ENCODE results near the gene DTD1.

DTD1 gene

DNA sequence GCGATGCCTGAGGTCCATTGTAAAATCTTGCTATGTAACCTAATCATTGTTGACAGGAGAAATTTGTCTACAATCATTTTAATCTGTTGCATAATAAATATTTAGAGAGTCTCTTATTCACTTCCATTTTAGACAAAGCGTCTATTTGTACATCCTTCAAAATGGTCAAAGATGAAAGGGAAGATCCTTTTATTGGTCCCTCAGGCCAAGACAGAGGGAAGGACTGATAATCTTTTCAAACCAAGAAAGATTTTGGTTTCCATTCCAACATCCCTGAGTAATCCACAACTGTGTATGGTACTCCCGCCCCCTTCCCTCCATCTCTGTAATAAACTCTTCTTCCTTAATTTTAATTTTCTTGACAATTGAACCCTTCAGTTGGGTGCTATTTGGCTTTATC is 114.1 kb downstream of the DTD1 start:
- DNase-seq (ENCODE audit: low read depth in 1 of 2, low spot score in 1 of 2), result no peak

DNA sequence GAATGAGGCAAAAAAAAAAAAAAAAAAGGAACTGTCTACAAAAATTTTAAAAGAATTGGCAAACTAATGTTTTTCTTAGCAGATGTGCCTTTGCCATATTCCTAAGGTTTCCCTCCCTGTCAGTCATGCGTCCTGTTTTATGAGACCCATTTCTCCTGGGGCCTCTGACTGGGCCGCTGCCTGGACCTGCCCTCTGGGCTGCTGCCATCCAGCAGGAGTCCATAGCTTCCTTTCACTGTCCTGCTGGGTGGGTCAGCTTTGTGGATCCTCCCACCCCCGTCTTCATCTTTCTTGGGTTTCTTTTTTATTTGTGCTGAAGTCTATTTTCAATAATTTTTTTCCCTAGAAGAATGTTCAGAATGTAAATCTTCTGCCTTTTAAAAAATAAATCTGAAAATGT is 114.9 kb downstream of the DTD1 start:
- no peak for DNase-seq (ENCODE audit: low read depth in 1 of 2, low spot score in 1 of 2)

DNA sequence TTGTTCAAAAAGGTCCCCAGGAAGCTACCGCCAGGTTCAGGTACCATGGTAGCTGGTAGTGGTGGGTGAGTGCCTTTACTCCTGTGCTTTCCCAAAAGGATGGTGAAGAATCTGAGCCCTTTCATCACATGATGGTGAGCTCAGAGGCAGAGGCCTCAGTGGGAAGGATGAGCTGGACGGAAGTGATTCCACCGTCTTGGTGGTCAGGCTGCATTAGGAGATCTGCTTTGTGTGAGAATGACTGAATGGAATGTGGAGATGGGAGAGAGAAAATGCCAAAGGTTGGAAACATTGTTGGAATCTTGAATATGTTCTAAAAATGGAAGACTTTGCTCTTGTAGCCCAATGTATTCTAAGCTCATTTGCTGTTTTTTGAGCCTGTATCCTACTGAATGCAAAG is 117.6 kb downstream of the DTD1 start:
- DNase-seq (ENCODE audit: low read depth in 1 of 2, low spot score in 1 of 2), result no peak

DNA sequence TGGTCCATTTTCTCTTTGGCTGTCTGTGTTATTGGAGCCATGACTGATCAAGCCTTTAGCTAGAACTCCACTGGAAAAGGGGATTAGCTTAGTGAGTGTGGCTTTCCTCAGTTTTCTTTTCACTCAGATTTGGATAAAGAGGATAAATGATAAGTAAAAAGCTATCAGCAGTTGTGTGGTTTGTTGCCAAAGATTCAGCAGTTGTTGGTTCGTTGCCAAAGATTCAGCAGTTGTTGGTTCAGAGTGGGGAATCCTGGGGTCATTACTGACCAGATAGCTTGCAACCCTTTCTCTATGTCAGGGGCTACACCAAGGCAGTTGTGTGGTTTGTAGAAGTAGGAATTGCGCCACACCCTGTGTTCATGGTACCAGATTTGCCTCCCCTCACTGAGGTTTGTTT is 118.1 kb downstream of the DTD1 start:
- no peak for DNase-seq (ENCODE audit: low read depth in 1 of 2, low spot score in 1 of 2)

DNA sequence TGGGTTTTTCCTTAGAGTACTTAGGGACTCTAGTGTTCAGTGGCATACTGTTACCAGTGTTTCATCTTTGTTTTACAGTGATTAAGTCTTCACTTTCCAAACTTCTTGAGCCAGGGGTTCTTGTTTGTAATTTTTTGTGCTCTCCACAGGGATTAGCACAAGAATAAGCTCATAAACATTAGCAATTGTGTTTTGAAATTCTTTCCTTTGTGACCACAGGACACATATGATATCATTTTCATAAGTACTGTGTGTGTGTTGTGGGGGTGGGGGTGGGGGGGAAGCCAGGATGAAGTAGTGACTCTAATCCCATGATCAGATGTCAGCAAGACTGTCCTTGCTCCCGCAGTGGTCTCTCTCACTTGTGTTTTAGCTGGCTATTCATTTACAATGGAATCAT is 124.3 kb downstream of the DTD1 start:
- DNase-seq (ENCODE audit: low read depth in 1 of 2, low spot score in 1 of 2), result no peak

DNA sequence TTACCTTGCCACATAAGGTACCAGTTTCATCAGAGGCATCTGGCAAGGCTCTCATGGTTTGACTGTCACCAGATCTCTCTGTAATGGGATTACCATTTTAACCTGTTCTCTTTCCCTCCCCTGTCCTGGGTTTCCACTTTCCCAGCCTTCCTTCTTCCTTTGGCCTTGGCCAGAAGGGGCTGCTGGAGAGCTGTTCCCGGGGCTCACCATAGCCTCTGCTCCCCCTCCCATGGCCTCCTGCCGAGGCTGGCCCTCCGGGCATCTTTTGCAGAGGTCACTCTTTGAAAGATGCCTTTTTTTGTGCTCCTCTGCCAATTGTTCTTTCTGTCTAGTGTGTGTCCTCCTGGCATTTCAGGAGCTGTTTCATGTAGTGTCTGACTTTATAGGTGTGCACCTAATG is 125.0 kb downstream of the DTD1 start:
- DNase-seq (ENCODE audit: low read depth in 1 of 2, low spot score in 1 of 2), result no peak

DNA sequence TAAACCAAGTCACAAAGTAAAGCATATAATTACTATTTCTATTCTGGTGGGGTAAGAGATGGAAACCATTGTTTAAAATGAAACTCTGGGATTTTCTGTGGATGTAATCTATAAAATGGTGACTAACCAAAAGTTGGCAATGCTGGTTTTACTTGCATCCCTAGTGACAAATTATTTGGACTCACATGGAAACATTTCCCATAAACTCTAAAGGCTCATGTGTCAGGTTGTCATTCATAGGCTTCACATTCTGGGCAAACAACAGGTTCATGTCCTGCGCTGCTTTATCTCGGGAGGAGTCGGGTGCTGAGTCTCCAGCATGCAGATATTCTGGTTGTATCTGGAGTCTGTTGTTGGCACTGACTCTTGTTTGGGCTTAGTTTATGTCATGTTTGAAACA is 127.7 kb downstream of the DTD1 start:
- no peak for DNase-seq (ENCODE audit: low read depth in 1 of 2, low spot score in 1 of 2)

DNA sequence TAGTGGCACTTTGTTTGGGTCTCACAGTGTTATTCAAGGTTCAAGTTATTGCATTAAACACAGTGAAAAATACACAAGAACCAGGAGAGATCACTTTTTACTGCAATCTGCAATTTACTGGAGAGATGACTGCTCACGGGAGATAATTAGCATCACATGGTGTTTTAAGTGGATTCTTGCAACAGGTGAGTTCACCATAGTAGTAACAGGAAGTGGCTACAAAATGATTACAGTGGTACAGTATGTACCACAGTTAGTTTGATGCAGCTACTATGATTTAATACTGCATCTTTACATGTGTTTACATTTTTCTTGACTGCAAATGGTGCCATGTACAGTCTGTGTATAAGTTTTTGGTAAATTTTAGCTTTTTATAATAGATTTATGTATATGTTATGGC is 129.2 kb downstream of the DTD1 start:
- no peak for DNase-seq (ENCODE audit: low read depth in 1 of 2, low spot score in 1 of 2)

DNA sequence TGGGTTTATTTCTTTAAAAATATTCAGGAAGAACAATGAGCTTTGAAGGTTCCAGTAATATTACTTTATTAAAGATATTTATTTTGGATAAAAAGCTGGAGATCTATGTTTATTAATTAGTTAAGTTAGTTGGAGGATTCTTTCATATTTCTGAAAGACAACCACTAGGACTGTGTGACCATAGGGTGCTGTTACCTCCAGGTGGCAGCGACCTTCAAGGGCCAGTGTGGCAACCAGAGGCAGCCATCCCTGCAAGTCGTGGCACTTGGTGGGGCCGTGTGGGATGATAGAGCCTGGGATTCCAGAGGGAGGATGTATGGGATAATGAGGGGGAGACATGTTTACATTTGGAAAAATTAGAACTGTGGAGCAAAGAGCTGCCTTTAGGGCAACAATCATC is 130.3 kb downstream of the DTD1 start:
- no peak for DNase-seq (ENCODE audit: low read depth in 1 of 2, low spot score in 1 of 2)

DNA sequence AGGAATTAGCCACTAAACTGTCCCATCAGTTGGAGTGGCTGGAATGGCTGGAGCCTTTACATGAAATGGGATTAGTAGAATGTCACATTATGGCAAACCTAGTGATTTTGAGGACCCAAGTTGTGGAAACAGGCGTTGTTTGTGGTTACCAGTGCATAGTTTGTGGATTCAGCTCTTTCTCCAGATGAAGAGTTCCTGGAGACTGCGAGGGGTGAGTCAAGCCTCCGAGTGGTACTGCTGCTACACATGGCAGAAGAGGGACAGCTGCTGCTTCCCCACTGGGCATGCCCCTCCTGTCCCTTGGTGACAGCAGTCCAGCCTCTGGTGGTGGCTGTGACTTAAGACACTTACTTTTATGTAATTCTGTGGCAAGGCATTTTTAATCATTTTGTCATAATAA is 131.6 kb downstream of the DTD1 start:
- no peak for DNase-seq (ENCODE audit: low read depth in 1 of 2, low spot score in 1 of 2)

DNA sequence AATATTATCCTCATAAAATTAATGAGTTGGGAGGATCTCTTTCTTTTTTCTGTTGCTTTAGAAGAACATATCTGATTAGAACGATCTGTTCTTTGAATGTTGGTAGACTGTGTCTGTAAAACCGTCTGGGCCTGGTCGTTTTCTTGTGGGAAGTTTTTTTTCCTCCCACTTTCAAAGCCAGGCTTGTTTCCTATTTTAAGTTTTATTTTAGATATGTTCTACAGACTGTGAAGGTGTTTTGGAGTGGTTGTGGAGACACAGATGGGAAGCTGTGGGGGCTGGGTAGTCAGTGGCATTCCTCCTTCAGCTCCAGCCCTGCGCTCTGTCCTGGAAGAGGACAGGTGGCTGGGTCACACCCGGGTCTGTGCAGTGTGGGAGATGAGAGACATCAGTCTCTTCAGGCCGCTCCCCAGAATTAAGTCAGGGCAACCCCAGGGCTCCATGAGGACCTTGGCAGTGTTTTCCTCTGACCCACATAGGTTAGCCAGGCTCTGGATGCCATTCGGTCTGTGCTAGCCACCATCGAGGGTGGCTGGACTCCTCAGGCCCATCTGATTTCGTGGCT is 133.8 kb downstream of the DTD1 start:
- DNase-seq (ENCODE audit: low read depth in 1 of 2, low spot score in 1 of 2), result no peak

DNA sequence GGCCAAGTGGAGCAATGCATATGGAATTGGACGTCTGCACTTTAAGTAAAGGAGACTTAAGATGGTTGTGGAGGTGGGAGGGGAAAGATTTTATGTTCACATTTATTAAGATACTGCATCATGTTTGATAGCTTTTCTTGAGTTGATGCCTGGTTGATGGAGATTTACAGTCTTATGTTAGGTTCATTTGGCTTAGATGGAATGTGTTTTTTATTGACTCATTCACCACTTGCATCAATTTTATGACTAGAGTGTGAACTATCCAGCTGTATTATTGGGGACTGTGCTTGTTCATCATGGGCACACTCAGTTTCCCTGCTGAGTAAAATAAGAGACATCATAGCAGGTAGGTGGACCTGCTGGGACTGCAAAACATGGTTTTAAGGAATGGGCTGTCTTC is 134.5 kb downstream of the DTD1 start:
- DNase-seq (ENCODE audit: low read depth in 1 of 2, low spot score in 1 of 2), result no peak

DNA sequence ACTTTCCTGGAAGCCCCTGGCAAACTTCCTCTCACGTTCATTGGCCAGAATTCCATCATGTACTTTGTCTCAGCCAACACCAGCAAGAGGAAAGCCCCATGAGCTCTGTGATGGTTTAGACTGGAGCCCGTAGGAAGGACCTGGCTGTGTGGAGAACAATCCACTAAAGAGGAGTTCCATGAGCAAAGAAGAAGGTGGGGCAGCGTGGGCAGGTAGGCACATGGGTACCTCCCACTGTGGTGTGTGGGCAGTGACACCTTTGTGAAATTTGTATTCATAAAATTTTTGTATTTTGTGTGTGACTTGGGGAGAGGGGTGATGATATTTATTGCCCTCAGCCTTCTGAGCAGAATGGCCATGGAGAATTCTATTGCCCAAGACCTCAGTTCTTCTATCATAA is 136.2 kb downstream of the DTD1 start:
- no peak for DNase-seq (ENCODE audit: low read depth in 1 of 2, low spot score in 1 of 2)

DNA sequence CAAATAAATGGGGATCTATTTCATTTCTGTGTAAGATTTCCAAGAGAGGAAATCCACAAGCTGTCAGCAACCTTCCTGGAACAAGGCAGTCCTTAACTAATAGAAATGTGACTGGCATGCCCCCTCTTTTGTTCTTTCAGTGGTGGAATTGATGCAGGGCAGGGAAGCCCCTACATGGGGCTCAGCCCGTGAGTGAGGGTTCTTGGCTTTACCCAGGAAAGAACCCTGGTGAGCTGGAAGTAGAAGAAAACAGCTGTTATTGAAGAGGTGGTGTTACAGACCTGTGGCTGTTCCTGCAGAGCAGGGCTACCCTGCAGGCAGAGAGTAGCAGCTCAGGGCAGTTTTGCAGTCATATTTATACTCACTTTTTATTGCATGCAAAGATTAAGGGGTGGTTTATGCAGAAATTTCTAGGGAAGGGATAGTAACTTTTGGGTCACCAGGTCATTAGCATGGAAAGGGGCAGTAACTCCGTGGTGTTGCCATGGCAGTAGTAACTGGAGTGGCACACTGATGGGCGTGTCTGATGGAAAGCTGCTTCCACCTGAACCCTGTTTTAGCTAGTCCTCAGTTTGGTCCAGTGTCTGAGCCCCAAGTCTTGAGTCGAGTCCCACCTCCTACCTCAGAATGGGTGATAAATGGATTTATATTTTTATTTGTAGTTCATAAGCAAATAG is 137.1 kb downstream of the DTD1 start:
- DNase-seq (ENCODE audit: low read depth in 1 of 2, low spot score in 1 of 2), result no peak

DNA sequence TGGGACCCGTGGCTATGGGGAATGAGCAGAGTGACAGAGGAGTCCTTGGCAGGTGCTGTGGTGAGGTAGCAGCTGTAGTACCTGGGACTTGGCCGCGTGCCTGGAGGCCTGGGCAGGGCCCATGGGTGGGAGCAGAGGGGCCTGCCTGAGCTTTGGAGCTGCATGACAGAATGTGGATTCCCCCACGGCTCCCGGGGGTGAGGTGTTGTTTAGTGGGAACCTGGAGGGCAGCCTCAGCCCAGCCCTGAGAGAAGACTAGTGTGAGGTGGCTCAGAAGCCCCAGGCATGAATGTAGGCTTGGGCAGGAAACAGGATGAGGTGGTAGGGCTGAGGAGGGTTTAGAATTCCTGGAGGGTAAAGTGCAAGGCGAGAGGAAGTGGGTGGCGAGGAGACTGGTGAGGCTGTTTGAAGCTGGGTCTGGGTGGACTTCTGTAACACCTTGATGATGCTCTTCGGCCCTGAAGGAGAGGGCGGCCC is 139.2 kb downstream of the DTD1 start:
- DNase-seq (ENCODE audit: low read depth in 1 of 2, low spot score in 1 of 2), result no peak

DNA sequence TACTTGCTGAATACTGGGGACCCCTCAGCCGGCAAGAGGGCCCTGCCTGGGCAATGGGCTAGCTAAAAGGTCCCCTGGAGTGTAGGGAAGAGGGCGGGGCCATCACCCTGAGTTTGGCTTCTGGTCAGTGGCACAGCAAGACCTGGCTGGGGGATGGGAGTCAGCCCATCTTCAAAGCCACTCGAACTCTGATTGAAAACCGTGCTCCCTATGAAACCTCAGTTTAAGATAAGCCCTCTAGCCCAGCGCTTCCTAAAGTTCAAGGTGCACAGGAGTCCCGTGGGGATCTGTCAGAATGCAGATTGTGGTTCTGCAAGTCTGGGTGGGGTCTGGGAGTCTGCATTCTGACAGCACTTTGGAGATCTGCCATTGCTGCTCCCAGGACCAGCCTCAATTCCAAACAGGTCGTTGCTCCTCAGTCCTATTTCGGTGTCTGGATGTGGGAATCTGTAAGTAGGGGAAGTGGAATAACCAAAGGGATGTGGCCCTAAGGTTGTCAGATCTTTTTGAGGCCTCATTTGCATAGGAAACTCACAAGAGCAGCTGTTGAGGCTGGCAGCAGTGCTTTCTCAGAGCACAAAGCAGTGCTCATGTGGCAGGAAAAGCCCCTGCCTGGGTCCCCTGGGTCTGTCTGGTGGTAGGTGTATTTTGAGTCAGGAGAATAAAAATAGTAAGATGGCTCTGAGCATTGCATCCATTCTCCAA is 140.5 kb downstream of the DTD1 start:
- no peak for DNase-seq (ENCODE audit: low read depth in 1 of 2, low spot score in 1 of 2)

DNA sequence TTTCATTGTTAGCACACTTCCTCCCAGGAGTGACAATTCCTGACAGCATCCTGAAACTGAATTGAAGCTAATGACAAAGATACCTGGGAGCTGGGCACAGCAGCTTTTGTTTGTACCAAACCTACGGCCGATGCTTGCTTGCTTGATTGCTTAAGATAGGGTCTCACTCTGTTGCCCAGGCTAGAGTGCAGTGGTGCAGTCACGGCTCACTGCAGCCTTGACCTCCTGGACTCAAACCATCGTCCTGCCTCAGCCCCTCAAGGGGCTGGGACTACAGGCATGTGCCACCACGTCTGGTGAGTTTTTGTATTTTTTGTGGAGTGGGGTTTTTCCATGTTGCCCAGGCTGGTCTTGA is 141.0 kb downstream of the DTD1 start:
- no peak for DNase-seq (ENCODE audit: low read depth in 1 of 2, low spot score in 1 of 2)

DNA sequence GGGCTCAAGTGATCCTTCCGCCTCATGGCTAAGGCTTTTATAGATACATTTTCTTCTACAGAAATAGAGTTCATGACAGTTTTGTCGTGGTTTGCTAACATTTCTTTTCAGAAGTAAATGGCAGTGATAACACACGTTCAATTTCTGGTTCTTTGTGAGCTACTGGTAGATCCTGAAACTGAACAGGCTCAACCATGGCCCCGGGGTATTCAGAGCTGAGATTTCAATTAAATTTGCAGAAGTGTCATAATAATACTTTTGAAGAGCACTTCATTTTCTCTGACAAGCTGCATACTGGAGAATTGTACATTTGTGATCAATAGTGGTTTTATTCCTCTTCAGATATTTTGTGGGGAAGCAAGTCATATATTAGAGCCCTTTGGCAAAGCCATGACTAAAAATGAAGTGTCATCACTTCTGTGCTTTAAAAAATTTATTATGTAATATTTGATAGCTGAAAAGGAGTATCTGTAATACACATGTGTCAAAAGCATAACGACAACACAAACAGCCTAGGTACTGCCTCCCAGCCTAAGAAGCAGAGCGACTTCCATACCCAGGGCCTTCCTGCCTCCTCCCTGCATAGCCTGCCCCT is 141.5 kb downstream of the DTD1 start:
- DNase-seq (ENCODE audit: low read depth in 1 of 2, low spot score in 1 of 2), result no peak

DNA sequence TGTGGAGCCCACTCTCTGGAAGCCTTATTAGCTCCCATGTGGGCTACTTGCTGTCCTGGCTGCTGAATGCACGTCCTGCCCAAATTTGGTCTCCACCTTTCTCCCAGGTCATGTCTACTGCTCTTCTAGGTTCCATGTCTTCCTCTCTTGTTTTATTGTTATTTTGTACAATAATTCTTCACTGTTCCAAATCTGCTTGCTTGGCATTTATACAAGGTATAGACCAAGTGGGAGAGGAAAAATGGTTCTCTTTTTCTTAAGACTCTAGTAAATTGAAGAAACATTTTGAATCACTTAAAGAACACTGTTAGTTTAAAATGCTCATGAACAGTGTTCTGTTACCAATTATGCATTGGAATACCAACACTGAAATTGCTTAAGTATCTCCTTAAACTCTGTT is 144.1 kb downstream of the DTD1 start:
- no peak for DNase-seq (ENCODE audit: low read depth in 1 of 2, low spot score in 1 of 2)

DNA sequence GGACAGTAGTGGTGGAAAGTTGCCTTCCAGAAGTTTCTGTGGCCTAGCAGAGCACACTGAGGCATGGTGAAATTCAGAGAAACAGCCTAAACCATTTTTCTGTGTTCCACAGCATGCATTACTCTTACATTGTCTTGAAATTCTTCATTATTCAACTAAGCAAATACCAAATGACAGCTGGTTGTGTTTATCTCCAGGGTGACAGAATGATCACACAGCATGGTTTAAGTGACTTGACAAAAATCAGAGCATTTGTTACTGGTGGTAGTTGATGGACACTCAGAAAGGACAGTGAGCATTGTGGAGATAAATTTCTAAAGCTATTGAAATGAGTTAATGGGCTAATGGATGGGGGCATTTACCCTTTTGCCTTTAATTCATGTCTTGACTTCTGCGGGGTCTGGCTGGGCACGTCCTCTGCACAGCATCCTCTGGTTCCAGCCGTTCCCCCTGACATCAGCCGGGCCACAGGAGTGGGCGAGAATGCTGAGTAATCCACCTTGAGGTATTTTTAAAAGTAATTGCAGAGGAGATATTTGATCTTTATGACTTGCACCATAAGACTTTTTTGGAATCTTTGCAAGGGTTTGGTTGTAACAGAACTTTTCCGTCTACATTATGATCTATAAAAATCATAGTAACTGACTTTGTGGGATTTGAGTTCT is 146.8 kb downstream of the DTD1 start:
- DNase-seq (ENCODE audit: low read depth in 1 of 2, low spot score in 1 of 2), result no peak

DNA sequence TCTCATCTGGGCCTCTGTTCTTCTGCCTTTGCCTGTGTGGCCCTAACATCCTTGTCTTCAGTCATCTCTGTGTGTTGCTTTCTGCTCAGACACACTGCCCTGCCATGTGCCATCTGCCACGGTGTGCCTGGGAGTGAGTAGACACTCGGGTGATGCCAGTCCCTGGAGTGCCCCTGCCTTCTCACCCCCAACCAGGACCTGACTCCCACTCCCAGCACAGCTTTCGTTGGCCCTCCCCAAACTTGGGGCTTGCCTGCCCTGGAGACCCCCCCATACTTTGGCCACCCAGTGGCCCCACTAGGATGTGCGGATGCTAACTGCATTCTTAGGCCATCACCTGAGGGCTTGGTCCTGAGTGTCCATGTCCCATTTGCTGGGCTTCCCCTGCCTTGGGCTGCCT is 149.3 kb downstream of the DTD1 start:
- no peak for DNase-seq (ENCODE audit: low read depth in 1 of 2, low spot score in 1 of 2)

DNA sequence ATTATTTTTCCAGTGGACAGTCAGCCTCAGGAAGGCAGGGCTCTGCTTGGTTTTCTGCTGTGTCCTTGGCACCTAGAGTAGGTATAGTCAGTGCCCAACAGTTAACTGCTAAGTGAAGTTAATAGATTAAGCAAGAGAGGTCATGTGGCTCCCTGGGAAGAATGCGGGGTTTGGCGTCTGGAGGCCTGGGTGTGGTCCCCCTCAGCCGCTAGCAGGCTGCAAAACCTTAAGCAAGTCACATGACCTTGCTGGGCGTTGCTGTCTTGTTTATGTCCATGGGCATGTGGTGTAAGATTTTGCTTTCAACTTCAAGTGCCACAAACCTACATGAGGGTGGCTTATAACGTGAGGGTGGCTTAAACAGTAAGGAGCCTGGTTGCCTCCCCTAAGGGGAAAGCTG is 150.2 kb downstream of the DTD1 start:
- DNase-seq (ENCODE audit: low read depth in 1 of 2, low spot score in 1 of 2), result no peak
